MCF 10A (cell line): ENCODE data around the gene MRPL2. TPM values are rescaled to one million over a fixed set of nuclear protein-coding genes. Genes with fewer than 3 reads are reported as not detected.

ENCODE experiments used
- BruUV-seq: library from RNA; stranded (reverse); fragments of 400-500 nt; replicated peaks from 2 replicates; lab custom pipeline; 2021; lab: Mats Ljungman, UMichigan
- CTCF ChIA-PET: fragments of 300-600 bp; sonication (Branson Sonifier 250); formaldehyde crosslinking; extraction: SDS; loops from one replicate; lab custom pipeline; 2021; ENCODE audit warnings: antibody characterized with exemption, inconsistent platforms; lab: Yijun Ruan, JAX
- POLR2A ChIA-PET: fragments of 300-600, 350-650 bp; sonication (Branson Sonifier 250); formaldehyde crosslinking; extraction: SDS; loops from one replicate; lab custom pipeline; 2020; ENCODE audit warnings: antibody characterized with exemption, inconsistent platforms; lab: Yijun Ruan, JAX
- DNase-seq: peaks from one replicate; pipeline ENCODE4 v3.0.0-alpha.2; 2018; ENCODE audit not compliant: unreplicated experiment
- H3K27ac Mint-ChIP-seq: one replicate; pipeline ENCODE4 v1.8.0; 2022; ENCODE audit warnings: mild to moderate bottlenecking, low read depth, mixed read lengths; ENCODE audit not compliant: unreplicated experiment
- H3K27me3 Mint-ChIP-seq: one replicate; pipeline ENCODE4 v1.8.0; 2022; ENCODE audit warnings: mixed read lengths; ENCODE audit not compliant: insufficient read depth, unreplicated experiment
- H3K36me3 Mint-ChIP-seq: one replicate; pipeline ENCODE4 v1.8.0; 2022; ENCODE audit warnings: mild to moderate bottlenecking, moderate library complexity, mixed read lengths; ENCODE audit not compliant: insufficient read depth, unreplicated experiment
- H3K4me1 Mint-ChIP-seq: one replicate; pipeline ENCODE4 v1.8.0; 2022; ENCODE audit warnings: mixed read lengths; ENCODE audit not compliant: insufficient read depth, unreplicated experiment
- H3K4me3 Mint-ChIP-seq: one replicate; pipeline ENCODE4 v1.8.0; 2022; ENCODE audit warnings: mild to moderate bottlenecking, moderate library complexity, mixed read lengths; ENCODE audit not compliant: unreplicated experiment
- H3K9me3 Mint-ChIP-seq: one replicate; pipeline ENCODE4 v1.8.0; 2022; ENCODE audit warnings: mixed read lengths; ENCODE audit not compliant: unreplicated experiment
- intact Hi-C: fragments of 100-400 bp; cut with micrococcal nuclease; formaldehyde crosslinking; loops from 2 replicates; pipeline ENCODE4 v1.14.1; 2022
- total RNA-seq: library from RNA; stranded (reverse); gene quantifications from 2 replicates; pipeline ENCODE4 v1.2.3, GENCODE V29; 2022
- TF ChIP-seq, protein P1 (sequence below): fragments of 200-600 bp; IDR thresholded peaks from one replicate; pipeline ENCODE4 v1.8.0; 2022; ENCODE audit warnings: antibody characterized with exemption, mild to moderate bottlenecking; ENCODE audit not compliant: unreplicated experiment

The MRPL2 gene
- total RNA-seq, 1 experiment from 2014 or later, result 155 TPM

DNA sequence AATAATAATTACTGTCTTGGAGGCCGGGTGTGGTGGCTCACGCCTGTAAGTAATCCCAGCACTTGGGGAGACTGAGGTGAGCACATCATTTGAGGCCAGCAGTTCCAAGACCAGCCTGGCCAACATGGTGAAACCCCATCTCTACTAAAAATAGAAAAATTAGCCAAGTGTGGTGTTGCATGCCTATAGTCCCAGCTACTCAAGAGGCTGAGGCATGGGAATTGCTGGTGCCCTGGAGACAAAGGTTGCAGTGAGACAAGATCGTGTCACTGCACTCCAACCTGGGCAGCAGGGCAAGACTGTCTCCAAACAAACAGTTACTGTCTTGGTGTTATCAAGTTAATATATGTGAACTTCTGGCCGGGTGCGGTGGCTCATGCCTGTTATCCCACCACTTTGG is 32.9 kb downstream of the MRPL2 start:
- BruUV-seq, result no TSS peak
- peaks cover 9% of the 10 kb centered on the region for H3K4me1 Mint-ChIP-seq
- TF ChIP-seq, protein P1, sequence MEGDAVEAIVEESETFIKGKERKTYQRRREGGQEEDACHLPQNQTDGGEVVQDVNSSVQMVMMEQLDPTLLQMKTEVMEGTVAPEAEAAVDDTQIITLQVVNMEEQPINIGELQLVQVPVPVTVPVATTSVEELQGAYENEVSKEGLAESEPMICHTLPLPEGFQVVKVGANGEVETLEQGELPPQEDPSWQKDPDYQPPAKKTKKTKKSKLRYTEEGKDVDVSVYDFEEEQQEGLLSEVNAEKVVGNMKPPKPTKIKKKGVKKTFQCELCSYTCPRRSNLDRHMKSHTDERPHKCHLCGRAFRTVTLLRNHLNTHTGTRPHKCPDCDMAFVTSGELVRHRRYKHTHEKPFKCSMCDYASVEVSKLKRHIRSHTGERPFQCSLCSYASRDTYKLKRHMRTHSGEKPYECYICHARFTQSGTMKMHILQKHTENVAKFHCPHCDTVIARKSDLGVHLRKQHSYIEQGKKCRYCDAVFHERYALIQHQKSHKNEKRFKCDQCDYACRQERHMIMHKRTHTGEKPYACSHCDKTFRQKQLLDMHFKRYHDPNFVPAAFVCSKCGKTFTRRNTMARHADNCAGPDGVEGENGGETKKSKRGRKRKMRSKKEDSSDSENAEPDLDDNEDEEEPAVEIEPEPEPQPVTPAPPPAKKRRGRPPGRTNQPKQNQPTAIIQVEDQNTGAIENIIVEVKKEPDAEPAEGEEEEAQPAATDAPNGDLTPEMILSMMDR, result no peak
- DNase-seq, result no peak
- POLR2A ChIA-PET, result interaction anchor here (2.1 kb wide), 1 partner anchor 12 kb away, joined by 8 read pairs; the partner anchor contains the start of genes KLHDC3 and MEA1
- intact Hi-C loops, result no loop called here
- H3K4me3 Mint-ChIP-seq, result no peak overlapping the region
- H3K27me3 Mint-ChIP-seq, result no peaks in the 10 kb centered on the region
- CTCF ChIA-PET, result interaction anchor here (0.6 kb wide), 2 partner anchors 30 to 1709 kb away, joined by 3 to 4 read pairs; no protein-coding TSS in a partner anchor
- peaks cover 79% of the 10 kb centered on the region for H3K36me3 Mint-ChIP-seq
- no peak overlapping the region for H3K27ac Mint-ChIP-seq
- H3K9me3 Mint-ChIP-seq, result no peaks in the 10 kb centered on the region

GRCh38 chr6:43024436-43024835 is 34.8 kb downstream of the MRPL2 start:
- TF ChIP-seq, protein P1, result no peak
- Mint-ChIP-seq H3K36me3 (peaks cover 68% of the 10 kb centered on the region), H3K9me3 (no peaks in the 10 kb centered on the region), H3K4me1 (peaks cover 9% of the 10 kb centered on the region), H3K4me3 (no peak overlapping the region), H3K27ac (peak overlapping the region; percentile 5), H3K27me3 (no peaks in the 10 kb centered on the region)
- CTCF ChIA-PET, result no interaction called here
- BruUV-seq, result no TSS peak
- POLR2A ChIA-PET, result interaction anchor here (0.5 to 2.1 kb wide), 9 partner anchors 8 to 91 kb away, joined by 3 to 8 read pairs (median 3); partner anchors contain the start of genes CUL7, KLHDC3, MEA1 and PPP2R5D
- no peak for DNase-seq
- intact Hi-C loops, result no loop called here

DNA sequence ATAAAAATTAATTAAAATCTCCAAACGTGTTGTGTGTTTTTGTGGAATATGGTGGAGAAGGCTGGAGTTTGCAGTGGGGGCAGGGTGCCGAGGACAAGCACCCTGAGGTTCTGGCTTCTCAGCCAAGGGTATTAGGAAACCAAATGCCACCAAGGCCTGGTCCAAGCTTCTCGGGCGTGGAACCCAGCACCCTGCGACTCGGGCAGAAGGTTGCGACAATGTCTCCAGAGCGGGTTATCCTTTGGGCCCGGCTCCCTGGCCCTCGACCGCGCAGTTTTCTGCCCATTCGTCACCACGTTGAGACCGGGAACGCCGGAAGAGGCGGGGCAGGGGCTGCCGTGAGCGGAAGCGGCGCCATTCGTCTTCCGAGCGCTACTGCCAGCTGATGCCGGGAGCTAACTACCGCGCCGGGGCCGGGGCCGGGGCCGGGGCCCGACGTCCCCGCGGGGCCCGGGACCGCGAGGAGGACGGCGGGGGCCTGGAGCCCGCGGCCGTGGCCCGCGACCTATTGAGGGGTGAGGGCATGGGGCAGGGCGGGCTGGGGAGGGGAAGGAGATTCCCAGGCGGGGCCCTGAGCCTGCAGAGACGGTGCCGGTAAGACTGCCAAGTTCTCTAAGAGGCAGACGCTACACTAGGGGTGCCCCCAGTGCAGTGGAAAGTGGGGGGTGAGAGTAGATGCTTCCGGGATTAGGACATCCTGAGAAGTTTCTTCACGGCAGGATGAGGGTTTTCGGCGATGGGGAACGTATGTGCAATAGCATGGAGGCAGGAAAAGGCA is 37.8 kb downstream of the MRPL2 start, which contains the start of gene RRP36:
Gene RRP36, plus strand, starts transcription at position 354 of the 778 bp plus-strand sequence. Its CDS starts 32 bp downstream, at position 386.
- CTCF ChIA-PET, result interaction anchor here (0.6 to 1.2 kb wide), 4 partner anchors 48 to 1060 kb away, joined by 3 to 5 read pairs (median 3); no protein-coding TSS in a partner anchor
- TF ChIP-seq, protein P1, result no peak
- H3K4me3 Mint-ChIP-seq, result peak within 1 kb of the TSS; percentile 92
- H3K9me3 Mint-ChIP-seq, result no peaks in the 10 kb centered on the region
- TSS peak; percentile 82 for BruUV-seq
- H3K36me3 Mint-ChIP-seq, result peaks cover 55% of the 10 kb centered on the region
- H3K27me3 Mint-ChIP-seq, result no peaks in the 10 kb centered on the region
- H3K27ac Mint-ChIP-seq, result peak within 1 kb of the TSS; percentile 57
- peak; percentile 68 for DNase-seq
- POLR2A ChIA-PET, result interaction anchor here (0.5 to 3.4 kb wide), 25 partner anchors 9 to 275 kb away, joined by 3 to 35 read pairs (median 4); partner anchors contain the start of genes CNPY3, CUL7, CUL9 and DNPH1
- intact Hi-C loops, result loop anchor here (1.0 kb wide), 1 partner anchor 120 kb away; no protein-coding TSS in a partner anchor
- peaks cover 9% of the 10 kb centered on the region for H3K4me1 Mint-ChIP-seq

DNA sequence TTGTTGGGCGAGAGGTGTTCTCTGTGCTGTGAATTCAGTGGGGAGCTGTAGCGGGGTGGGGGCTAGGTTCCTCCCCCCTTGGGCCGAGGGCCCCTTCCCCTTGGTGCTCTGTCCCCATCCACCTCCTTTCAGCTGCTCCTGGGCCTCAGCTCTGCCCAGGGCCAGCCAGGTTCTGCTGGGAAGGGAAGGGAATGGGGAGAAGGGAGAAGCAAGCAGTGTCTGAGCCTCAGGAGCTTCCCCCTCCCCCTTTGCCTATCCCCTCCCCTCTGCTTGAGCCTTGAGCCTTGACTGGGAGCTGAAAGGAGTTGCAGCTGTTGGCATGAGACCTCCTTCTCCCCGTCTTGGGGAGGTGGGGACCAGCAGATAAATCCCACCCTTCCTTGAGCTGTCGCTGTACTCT is 38.4 kb downstream of the MRPL2 start:
- peak; percentile 5 for DNase-seq
- BruUV-seq, result no TSS peak
- TF ChIP-seq, protein P1, result no peak
- ChIA-PET CTCF (interaction anchor here (0.6 to 1.2 kb wide), 5 partner anchors 44 to 325 kb away, joined by 3 to 5 read pairs (median 3); no protein-coding TSS in a partner anchor), POLR2A (interaction anchor here (0.5 to 3.4 kb wide), 17 partner anchors 8 to 274 kb away, joined by 3 to 35 read pairs (median 6); partner anchors contain the start of genes CNPY3, CUL7, CUL9 and KLC4)
- Mint-ChIP-seq H3K27me3 (no peaks in the 10 kb centered on the region), H3K4me1 (peaks cover 14% of the 10 kb centered on the region), H3K9me3 (no peaks in the 10 kb centered on the region), H3K36me3 (peaks cover 48% of the 10 kb centered on the region), H3K27ac (peak overlapping the region; percentile 57), H3K4me3 (peak overlapping the region; percentile 92)
- intact Hi-C loops, result no loop called here
